Right cardiac atrium (tissue), 5 donors: ENCODE results near the gene CCNQ. TPM values are rescaled to one million over a fixed set of nuclear protein-coding genes. Genes with fewer than 3 reads are reported as not detected.

Experiments used
- ATAC-seq, 2 donors: fragments of 200-7000 bp; cut with Tn5 transposase; one replicate each; pipeline versions ENCODE4 v1.8.0 to v1.9.1; 2020; ENCODE audit warnings: moderate library complexity in 2 of 2, mild to moderate bottlenecking in 1 of 2
- DNase-seq, 3 donors: peaks; one replicate each; pipeline ENCODE4 v3.0.0-alpha.2; 2020
- H3K27ac ChIP-seq: one replicate; pipeline ENCODE4 v1.5.1; 2013; ENCODE audit warnings: mild to moderate bottlenecking, low read length, control low read depth, moderate library complexity
- H3K27me3 ChIP-seq: one replicate; pipeline ENCODE4 v1.6.1; 2013; ENCODE audit not compliant: control insufficient read depth, insufficient read depth
- H3K4me1 ChIP-seq: one replicate; pipeline ENCODE4 v1.6.1; 2013; ENCODE audit warnings: low read length; ENCODE audit not compliant: control insufficient read depth, insufficient read depth
- H3K4me3 ChIP-seq: one replicate; pipeline ENCODE4 v1.5.1; 2013; ENCODE audit warnings: low read length, control low read depth
- H3K9me3 ChIP-seq: one replicate; pipeline ENCODE4 v1.6.1; 2013; ENCODE audit warnings: low read length; ENCODE audit not compliant: control insufficient read depth
- WGBS: extraction: QIAGEN DNeasy Blood & Tissue Kit; methylation state at CpG from one replicate; pipeline ENCODE4 v1.1.7; 2013; 5-methylcytosine and 5-hydroxymethylcytosine counted together
- intact Hi-C, 4 donors: fragments of 100-400 bp; cut with DNase I; formaldehyde crosslinking; loops; one replicate each; pipeline versions ENCODE4 v1.11.0 to v1.14.0; 2022 to 2023
- polyA plus RNA-seq: library from polyadenylated mRNA; stranded (reverse); fragments of 200-250 nt; gene quantifications from one replicate; pipeline ENCODE4 v1.2.3, GENCODE V29; 2013
- total RNA-seq, 4 donors: library from RNA; stranded (reverse); fragmentation: NEBNext Ultra II Directional; extraction: Animal tissue kit (Norgen Biotek cat#: 25700); gene quantifications; one replicate each; pipeline ENCODE4 v1.2.1, GENCODE V29; 2021
- donor health status: healthy with polysubstance abuse.
- donor health status: DM: no; HTN: yes; CAD: no.
- donor health status: DM: no; HTN: no; CAD: no.
- donor health status: DM: no; HTN: yes; CAD: no; lungs with severe emphysema.
- donor health status: DM: yes; HTN: yes; CAD: no.

The CCNQ gene
- total and polyA plus RNA-seq, 5 donors, result 24.4 to 55.0 (median 31.4) TPM

DNA sequence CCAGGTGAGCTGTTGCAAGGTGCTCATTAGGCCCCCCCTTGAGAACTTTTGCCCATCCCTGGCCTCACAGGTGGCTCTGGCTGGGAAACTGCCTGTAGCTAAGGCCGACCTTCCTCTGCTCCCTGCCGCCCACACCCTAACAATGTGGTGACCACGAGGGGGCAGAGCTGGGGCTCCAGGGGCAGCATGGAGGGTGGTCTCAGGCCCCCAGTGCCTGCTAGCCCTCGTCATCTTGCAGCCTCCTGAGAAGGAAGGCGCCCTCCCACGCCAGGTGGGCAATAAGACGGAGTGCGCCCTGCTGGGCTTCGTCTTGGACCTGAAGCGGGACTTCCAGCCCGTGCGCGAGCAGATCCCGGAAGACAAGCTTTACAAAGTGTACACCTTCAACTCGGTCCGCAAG lies 49.1 kb downstream of the CCNQ start:
- Histone ChIP-seq H3K27me3 (no peaks in the 10 kb centered on the region), H3K27ac (no peak overlapping the region), H3K4me1 (no peaks in the 10 kb centered on the region), H3K4me3 (no peak overlapping the region), H3K9me3 (no peaks in the 10 kb centered on the region)
- DNase-seq (no peak), ATAC-seq (no peak)
- WGBS, result 81% methylated on average over 16 of the region's 16 CpGs
- intact Hi-C loops, result loop anchor here (5.0 to 10.0 kb wide), 3 partner anchors 95 to 117 kb away; partner anchors contain the start of gene DUSP9 (in 1 of the 4)

DNA sequence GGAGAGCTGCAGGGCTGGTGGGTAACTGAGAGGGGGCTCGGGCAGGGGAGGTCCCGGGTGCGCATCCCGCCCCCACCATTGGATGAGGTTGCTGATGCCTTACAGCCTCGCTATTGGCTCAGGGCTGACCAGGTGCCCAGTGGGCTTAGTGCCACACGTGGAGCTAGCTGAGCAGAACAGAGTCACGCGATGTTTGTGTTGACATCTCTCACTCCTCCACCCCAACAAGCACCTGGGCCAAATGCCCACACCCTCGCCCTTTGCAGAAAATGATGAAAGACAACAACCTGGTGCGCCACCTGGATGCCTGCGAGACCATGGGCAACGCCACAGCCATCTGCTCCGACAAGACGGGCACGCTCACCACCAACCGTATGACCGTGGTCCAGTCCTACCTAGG lies 49.7 kb downstream of the CCNQ start:
- Histone ChIP-seq H3K4me1 (no peaks in the 10 kb centered on the region), H3K27me3 (no peaks in the 10 kb centered on the region), H3K4me3 (no peak overlapping the region), H3K9me3 (no peaks in the 10 kb centered on the region), H3K27ac (no peak overlapping the region)
- DNase-seq (no peak), ATAC-seq (no peak)
- WGBS, result 89% methylated on average over 17 of the region's 17 CpGs
- intact Hi-C loops, result loop anchor here in 1 of 4 donors (10.0 kb wide), 1 partner anchor 116 kb away; no protein-coding TSS in a partner anchor

DNA sequence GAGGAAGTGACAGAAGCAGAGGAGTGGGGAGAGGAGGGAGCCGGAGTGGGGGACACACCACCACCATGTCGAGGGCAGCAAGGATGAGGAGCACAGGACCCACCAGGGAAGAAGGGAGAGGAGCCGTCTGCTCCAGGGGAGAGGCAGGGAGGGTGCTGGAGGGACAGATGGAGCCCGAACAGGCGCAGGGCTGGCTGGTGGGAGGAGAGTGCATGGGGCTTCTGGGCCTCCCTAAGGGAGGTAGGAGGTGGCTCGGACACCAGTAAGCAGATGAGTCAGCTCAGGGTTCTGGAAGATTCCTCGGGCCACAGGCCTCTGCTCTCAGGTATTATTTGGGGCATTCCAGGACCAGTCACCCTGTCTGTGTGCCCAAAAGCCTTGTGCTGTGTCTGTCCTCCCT lies 51.7 kb downstream of the CCNQ start:
- DNase-seq (no peak), ATAC-seq (no peak)
- Histone ChIP-seq H3K9me3 (no peaks in the 10 kb centered on the region), H3K27me3 (no peaks in the 10 kb centered on the region), H3K4me3 (no peak overlapping the region), H3K27ac (no peak overlapping the region), H3K4me1 (no peaks in the 10 kb centered on the region)
- intact Hi-C loops, result loop anchor here in 1 of 4 donors (10.0 kb wide), 1 partner anchor 118 kb away; no protein-coding TSS in a partner anchor
- 67% methylated on average over 7 of the region's 7 CpGs for WGBS

DNA sequence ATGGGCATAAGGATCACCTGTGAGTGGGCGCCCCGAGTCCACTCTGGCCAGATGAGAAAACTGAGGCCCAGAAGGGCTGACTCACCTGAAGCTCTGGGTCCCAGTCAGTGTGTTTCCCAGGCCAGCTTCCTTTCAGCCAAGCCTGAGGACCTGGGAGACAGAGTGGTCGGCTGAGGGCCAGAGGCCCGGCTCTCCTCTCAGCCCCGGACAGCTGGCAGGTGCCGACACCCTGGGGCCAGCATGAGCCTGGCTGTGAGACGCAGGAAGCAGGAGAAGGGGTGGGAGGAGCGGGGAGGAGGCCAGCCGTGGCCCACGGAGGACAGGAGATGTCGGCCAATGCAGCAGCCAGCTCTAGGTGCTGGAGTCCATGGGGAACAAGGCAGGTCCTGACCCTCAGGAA lies 52.6 kb downstream of the CCNQ start:
- no peak for DNase-seq
- H3K27me3 ChIP-seq, result no peaks in the 10 kb centered on the region
- no peaks in the 10 kb centered on the region for H3K4me1 ChIP-seq
- no peaks in the 10 kb centered on the region for H3K9me3 ChIP-seq
- no peak for ATAC-seq
- no peak overlapping the region for H3K4me3 ChIP-seq
- no peak overlapping the region for H3K27ac ChIP-seq
- intact Hi-C loops, result loop anchor here in 1 of 4 donors (10.0 kb wide), 1 partner anchor 118 kb away; no protein-coding TSS in a partner anchor
- WGBS, result 71% methylated on average over 11 of the region's 11 CpGs

DNA sequence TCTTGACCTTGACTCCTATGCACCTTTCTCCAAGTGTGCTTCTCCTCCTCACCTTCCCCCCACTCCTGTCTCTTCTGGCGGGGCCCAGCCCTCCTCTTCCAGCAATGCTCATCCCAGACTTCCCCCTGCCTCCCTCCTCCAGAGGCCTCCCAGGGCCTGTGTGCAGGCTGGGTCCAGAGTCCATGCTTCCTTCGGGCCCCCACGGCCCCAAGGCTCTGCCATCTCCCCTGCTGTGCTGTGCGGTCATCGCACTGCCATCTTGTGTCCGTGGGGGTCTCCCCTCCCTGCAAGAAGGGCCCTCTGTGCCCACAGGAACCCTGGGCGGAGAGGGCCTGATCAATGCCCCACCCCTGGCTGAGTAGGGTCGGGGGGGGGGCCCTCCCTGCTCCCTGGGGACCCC lies 54.2 kb downstream of the CCNQ start:
- Histone ChIP-seq H3K4me3 (no peak overlapping the region), H3K9me3 (no peaks in the 10 kb centered on the region), H3K27ac (no peak overlapping the region), H3K27me3 (no peaks in the 10 kb centered on the region), H3K4me1 (no peaks in the 10 kb centered on the region)
- ATAC-seq (no peak), DNase-seq (no peak)
- WGBS, result 71% methylated on average over 8 of the region's 8 CpGs
- intact Hi-C loops, result loop anchor here in 1 of 4 donors (10.0 kb wide), 1 partner anchor 120 kb away; no protein-coding TSS in a partner anchor

DNA sequence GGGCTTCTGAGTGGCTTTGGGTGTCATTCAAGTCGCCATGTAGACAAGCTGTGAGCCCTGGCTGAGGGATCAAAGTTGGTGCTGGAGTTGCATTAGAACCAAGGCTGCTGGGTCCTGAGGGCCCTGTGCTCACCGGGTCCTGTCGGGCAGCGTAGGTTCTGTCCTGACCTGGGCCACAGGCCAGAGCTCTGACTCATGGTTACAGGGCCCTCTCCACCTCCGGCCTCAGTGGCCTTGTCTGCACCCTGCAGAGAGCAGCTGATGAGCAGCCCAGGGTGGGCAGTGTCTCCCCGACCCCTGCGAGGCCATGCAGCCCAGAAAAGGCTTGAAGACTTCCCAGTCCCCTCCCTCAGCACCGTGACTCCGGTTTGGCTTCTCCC lies 59.0 kb downstream of the CCNQ start:
- Histone ChIP-seq H3K27ac (no peak overlapping the region), H3K4me1 (no peaks in the 10 kb centered on the region), H3K9me3 (no peaks in the 10 kb centered on the region), H3K27me3 (no peaks in the 10 kb centered on the region), H3K4me3 (no peak overlapping the region)
- WGBS, result 72% methylated on average over 9 of the region's 9 CpGs
- DNase-seq, result no peak
- intact Hi-C loops, result loop anchor here in 1 of 4 donors (10.0 kb wide), 1 partner anchor 125 kb away; no protein-coding TSS in a partner anchor
- no peak for ATAC-seq

DNA sequence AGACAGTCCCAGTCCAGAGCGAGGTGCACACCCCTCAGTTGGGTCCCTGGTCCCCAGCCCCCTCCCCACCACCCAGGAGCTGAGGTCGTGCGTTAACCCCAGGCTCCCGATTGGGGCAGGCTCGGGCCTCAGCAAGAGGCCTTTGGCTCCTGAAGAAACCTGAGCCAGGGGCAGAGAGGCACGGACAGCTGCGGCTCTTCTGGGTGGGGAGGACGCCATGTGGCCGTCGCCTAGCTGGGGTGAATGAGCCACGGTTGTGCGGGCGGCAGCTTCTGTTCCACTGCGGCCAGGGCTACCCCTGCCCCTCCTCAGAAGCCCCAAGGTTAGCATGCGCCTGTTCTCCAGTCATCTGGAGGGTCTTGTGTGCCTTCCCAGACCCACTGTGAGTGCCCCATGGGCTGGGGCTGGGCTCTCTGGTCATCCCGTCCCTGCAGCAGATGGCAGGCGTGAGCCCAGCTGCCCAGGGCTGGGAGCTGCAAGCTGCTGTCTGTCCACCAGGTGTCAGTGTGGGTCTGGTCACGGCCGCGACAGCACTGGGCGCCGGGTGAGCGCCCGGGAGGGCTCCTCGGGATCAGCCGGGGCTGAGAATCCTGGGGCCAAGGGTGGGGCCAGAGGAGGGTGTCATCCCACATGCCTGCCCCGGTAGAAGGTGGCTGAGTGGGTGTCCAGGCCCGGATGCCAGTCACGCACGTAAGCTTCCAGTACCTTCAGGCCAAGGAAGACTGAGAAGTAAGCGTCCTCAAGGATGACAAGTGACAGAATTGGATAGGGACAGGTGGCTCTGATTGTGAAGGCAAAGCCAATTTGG lies 59.6 kb downstream of the CCNQ start:
- DNase-seq (peak; percentile 63 to 87 (median 84)), ATAC-seq (peak; percentile 79 to 81)
- 31% methylated on average over 31 of the region's 31 CpGs for WGBS
- no peak overlapping the region for H3K4me3 ChIP-seq
- no peaks in the 10 kb centered on the region for H3K9me3 ChIP-seq
- no peaks in the 10 kb centered on the region for H3K4me1 ChIP-seq
- intact Hi-C loops, result no loop called here
- no peaks in the 10 kb centered on the region for H3K27me3 ChIP-seq
- H3K27ac ChIP-seq, result no peak overlapping the region

DNA sequence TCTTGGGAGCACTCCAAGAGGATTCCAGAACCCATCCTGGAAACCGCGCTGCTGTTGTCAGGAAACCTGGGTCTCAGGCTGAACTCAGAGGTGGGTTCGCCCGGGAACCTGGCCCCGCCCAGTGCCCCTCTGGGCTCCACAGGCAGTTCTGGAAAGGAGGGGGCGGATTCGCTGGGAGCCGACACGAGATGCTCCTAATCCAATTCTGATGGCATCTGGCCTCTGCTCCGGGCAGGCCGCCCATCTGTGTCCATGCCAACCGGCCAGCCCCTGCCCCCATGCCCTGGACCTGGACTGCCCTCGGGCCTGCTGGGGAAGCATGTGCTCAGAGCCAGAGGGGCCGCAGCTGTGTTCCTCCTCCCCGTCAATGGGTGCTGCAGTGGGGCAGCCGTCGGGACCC lies 60.5 kb downstream of the CCNQ start:
- ATAC-seq (no peak), DNase-seq (no peak)
- intact Hi-C loops, result no loop called here
- H3K27me3 ChIP-seq, result no peaks in the 10 kb centered on the region
- H3K27ac ChIP-seq, result no peak overlapping the region
- H3K4me3 ChIP-seq, result no peak overlapping the region
- WGBS, result 63% methylated on average over 17 of the region's 17 CpGs
- no peaks in the 10 kb centered on the region for H3K9me3 ChIP-seq
- H3K4me1 ChIP-seq, result no peaks in the 10 kb centered on the region

Other genes starting within 250 kb of the CCNQ start
- gene PNMA6E, start 197.8 kb downstream of the CCNQ start, total RNA-seq, result not detected
- gene PNMA6E, start 197.8 kb downstream of the CCNQ start, polyA plus RNA-seq, result not detected
- 1 to 10 TPM in 1 of 4 donors, under 1 TPM in 3; 0.57 to 1.6 (median 0.77) TPM for gene ZFP92, start 187.7 kb downstream of the CCNQ start, total RNA-seq
- 0.32 TPM for gene ZFP92, start 187.7 kb downstream of the CCNQ start, polyA plus RNA-seq
- under 1 TPM in 2 of 4 donors, not detected in 2; 0.28 to 0.91 TPM for gene TREX2, start 153.1 kb downstream of the CCNQ start, total RNA-seq
- 0.48 TPM for gene TREX2, start 153.1 kb downstream of the CCNQ start, polyA plus RNA-seq
- gene HAUS7, start 128.6 kb downstream of the CCNQ start, total RNA-seq, result 10 to 100 TPM; 14.5 to 18.3 (median 16.8) TPM
- gene HAUS7, start 128.6 kb downstream of the CCNQ start, polyA plus RNA-seq, result 17.3 TPM
- 100 to 1,000 TPM; 173 to 244 (median 206) TPM for gene BGN, start 104.2 kb downstream of the CCNQ start, total RNA-seq
- 167 TPM for gene BGN, start 104.2 kb downstream of the CCNQ start, polyA plus RNA-seq
- gene ATP2B3, start 81.5 kb downstream of the CCNQ start, total RNA-seq, result not detected
- under 0.01 TPM for gene ATP2B3, start 81.5 kb downstream of the CCNQ start, polyA plus RNA-seq
- under 1 TPM in 1 of 4 donors, not detected in 3; 0.14 TPM for gene DUSP9, start 48.1 kb upstream of the CCNQ start, total RNA-seq
- not detected for gene DUSP9, start 48.1 kb upstream of the CCNQ start, polyA plus RNA-seq
- 10 to 100 TPM in 2 of 4 donors, 1 to 10 TPM in 2; 7.8 to 12.4 (median 11.0) TPM for gene PNCK, start 74.7 kb upstream of the CCNQ start, total RNA-seq
- 9.1 TPM for gene PNCK, start 74.7 kb upstream of the CCNQ start, polyA plus RNA-seq
- 100 to 1,000 TPM; 107 to 191 (median 151) TPM for gene SLC6A8, start 88.8 kb upstream of the CCNQ start, total RNA-seq
- 131 TPM for gene SLC6A8, start 88.8 kb upstream of the CCNQ start, polyA plus RNA-seq
- gene BCAP31, start 125.2 kb upstream of the CCNQ start, total RNA-seq, result 100 to 1,000 TPM; 111 to 143 (median 123) TPM
- gene BCAP31, start 125.2 kb upstream of the CCNQ start, polyA plus RNA-seq, result 149 TPM
- gene ABCD1, start 125.7 kb upstream of the CCNQ start, total RNA-seq, result 10 to 100 TPM; 14.1 to 15.9 (median 15.5) TPM
- gene ABCD1, start 125.7 kb upstream of the CCNQ start, polyA plus RNA-seq, result 11.0 TPM
- gene PLXNB3, start 165.1 kb upstream of the CCNQ start, total RNA-seq, result 10 to 100 TPM in 1 of 4 donors, 1 to 10 TPM in 3; 7.0 to 10.9 (median 9.5) TPM
- gene PLXNB3, start 165.1 kb upstream of the CCNQ start, polyA plus RNA-seq, result 6.8 TPM
- gene SRPK3, start 181.9 kb upstream of the CCNQ start, total RNA-seq, result 10 to 100 TPM; 27.0 to 53.1 (median 39.3) TPM
- gene SRPK3, start 181.9 kb upstream of the CCNQ start, polyA plus RNA-seq, result 36.5 TPM
- gene IDH3G, start 195.2 kb upstream of the CCNQ start, total RNA-seq, result 10 to 100 TPM; 60.6 to 68.6 (median 66.6) TPM
- 66.9 TPM for gene IDH3G, start 195.2 kb upstream of the CCNQ start, polyA plus RNA-seq
- 100 to 1,000 TPM; 162 to 208 (median 193) TPM for gene SSR4, start 195.5 kb upstream of the CCNQ start, total RNA-seq
- 336 TPM for gene SSR4, start 195.5 kb upstream of the CCNQ start, polyA plus RNA-seq
- gene PDZD4, start 231.4 kb upstream of the CCNQ start, total RNA-seq, result 1 to 10 TPM; 3.6 to 6.9 (median 5.4) TPM
- 4.1 TPM for gene PDZD4, start 231.4 kb upstream of the CCNQ start, polyA plus RNA-seq